ENCODE data around the gene SERBP1.
"Not testable (repeated sequence)": the region's sequence is repeated elsewhere in the genome, so short reads cannot be mapped to it uniquely, and the experiment has no call there.

The SERBP1 gene

DNA sequence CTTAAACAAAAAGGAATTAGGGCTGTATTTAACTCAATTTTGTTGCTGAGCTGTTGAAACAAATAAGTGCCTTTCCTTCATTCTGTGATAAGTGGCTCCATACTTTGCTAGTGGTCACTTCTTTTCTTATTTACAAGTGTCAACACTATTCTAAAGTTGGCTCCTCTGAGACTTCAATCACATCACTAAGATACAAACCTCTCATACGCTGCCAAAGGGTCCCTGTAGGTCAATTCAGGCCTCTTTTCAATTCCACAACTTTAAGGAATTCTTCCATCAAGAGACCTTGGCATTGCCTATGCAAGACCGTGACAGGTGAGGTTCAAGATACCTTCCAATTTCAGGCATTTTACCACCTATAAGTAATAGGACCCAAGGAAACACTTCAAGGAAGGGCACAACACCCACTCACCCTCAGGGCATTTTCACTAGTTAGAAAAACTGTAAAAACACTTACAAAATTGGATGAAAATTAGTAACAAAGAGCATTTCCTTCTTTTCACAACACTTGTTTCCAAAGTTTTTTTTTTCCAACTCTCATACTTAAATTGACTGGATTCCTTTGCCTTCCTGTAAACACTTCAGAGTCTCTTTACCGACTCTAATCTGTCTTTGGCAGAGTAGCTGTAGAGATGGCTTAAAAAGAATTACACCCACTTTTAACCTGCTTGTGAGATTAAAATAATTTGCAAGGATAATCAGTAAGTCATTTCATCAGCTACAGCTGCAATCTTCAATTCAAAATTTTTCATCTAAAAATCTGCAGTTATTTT is 24.5 kb downstream of the SERBP1 start:
- TF ChIP-seq CTCF (IDR thresholded peaks at IDR 0.05; ENCODE audit: low read depth, low read length) = no peak
- no peak for DNase-seq (ENCODE audit: extremely low read depth, low read depth)

GRCh38 chr1:67404212-67404620 is 26.0 kb downstream of the SERBP1 start:
- no peak for TF ChIP-seq CTCF (IDR thresholded peaks at IDR 0.05; ENCODE audit: low read depth, low read length)
- no peak for DNase-seq (ENCODE audit: extremely low read depth, low read depth)

GRCh38 chr1:67401443-67401842 is 28.8 kb downstream of the SERBP1 start:
- DNase-seq (ENCODE audit: extremely low read depth, low read depth) = no peak
- no peak for TF ChIP-seq CTCF (IDR thresholded peaks at IDR 0.05; ENCODE audit: low read depth, low read length)

DNA sequence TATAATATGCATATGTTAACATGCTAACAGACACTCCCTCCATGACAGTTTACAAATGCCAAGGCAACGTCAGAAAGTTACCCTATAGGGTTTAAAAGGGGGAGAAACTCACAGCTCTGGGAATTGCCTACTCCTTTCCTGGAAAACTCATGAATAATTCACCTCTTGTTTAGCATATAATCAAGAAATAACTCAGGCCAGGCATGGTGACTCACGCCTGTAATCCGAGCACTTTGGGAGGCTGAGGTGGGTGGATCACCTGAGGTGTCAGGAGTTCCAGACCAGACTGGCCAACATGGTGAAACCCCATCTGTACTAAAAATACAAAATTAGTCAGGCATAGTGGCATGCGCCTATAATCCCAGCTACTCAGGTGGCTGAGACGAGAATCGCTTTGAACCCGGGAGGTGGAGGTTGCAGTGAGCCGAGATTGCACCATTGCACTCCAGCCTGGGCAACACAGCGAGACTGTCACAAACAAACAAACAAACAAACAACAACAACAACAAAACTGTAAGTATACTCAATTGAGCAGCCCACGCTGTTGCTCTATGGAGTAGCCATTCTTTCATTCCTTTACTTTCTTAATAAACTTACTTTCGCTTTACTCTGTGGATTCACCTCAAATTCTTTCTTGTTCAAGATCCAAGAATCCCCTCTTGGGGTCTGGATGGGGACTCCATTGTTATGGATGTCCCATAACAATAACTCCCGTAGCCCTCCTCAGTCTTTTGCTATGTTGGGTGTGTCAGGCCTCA is 30.0 kb downstream of the SERBP1 start:
- not testable (repeated sequence) for DNase-seq (ENCODE audit: extremely low read depth, low read depth)

DNA sequence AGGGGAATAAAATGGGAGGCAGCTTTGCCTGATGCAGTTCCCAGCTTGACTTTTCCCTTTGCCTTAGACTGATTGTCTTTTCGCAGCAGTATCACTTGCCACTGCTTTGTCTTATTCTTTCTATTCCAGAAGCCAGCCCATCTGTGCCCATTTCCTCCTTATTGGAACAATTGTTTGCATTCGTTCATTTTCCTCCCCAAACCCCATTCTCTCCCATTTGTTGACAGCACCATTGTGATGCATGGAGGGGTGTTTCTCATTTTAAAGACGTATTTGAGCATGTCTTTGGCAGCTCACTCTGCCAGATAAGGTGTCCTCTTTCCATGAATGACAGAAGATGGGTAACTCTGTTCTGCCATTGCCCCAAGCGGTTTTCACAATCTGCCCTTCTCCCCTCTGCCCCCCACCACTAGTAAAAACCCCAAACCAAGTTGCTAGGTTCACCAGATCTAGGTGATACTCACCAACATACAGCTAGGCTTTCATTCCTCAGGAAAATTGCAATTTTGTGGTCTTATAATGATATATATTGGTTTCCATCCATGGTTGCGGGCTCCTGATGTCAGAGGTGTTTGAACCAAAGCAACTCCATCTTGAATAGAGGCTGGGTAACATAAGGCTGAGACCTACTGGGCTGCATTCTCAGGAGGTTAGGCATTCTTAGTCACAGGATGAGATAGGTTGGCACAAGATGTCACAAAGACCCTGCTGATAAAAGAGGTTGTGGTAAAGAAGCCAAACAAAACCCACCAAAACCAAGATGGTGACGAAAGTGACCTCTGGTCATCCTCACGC is 30.8 kb downstream of the SERBP1 start:
- no peak for DNase-seq (ENCODE audit: extremely low read depth, low read depth)
- TF ChIP-seq CTCF (IDR thresholded peaks at IDR 0.05; ENCODE audit: low read depth, low read length) = no peak

DNA sequence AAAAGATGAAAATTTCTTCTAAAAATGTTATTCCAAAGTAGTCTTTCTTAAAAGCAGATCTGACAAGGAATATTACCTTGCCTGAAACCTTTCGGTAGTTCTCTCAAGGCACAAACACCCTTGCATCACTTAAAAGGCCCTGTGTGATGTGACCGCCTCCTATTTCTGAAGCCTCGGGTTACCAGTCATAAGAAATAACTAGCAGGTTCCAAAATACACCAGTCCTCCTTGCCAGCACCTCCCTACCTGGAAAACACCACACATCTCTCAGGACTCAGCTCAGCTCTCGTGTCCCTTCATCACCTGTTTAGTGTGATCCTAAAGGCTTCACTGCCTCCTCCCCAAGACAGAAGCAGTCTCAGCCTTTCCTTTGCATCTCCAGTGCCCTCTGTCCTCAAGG is 35.7 kb downstream of the SERBP1 start:
- TF ChIP-seq CTCF (IDR thresholded peaks at IDR 0.05; ENCODE audit: low read depth, low read length) = no peak
- no peak for DNase-seq (ENCODE audit: extremely low read depth, low read depth)

- no peak for DNase-seq (ENCODE audit: extremely low read depth, low read depth)
- TF ChIP-seq CTCF (IDR thresholded peaks at IDR 0.05; ENCODE audit: low read depth, low read length) = no peak
Measured at GRCh38 chr1:67393737-67394136, 36.5 kb downstream of the SERBP1 start.
